Measurements from ENCODE around the gene CRYBB3. TPM values are rescaled to one million over a fixed set of nuclear protein-coding genes. Genes with fewer than 3 reads are reported as not detected.
A peak's percentile ranks its signal among the peaks of the same experiment; 100 is the strongest.
"Not testable (repeated sequence)": the region's sequence is repeated elsewhere in the genome, so short reads cannot be mapped to it uniquely, and the experiment has no call there.

CRYBB3 gene
- total RNA-seq, 1 experiment from 2014 or later: 0.67 TPM

DNA sequence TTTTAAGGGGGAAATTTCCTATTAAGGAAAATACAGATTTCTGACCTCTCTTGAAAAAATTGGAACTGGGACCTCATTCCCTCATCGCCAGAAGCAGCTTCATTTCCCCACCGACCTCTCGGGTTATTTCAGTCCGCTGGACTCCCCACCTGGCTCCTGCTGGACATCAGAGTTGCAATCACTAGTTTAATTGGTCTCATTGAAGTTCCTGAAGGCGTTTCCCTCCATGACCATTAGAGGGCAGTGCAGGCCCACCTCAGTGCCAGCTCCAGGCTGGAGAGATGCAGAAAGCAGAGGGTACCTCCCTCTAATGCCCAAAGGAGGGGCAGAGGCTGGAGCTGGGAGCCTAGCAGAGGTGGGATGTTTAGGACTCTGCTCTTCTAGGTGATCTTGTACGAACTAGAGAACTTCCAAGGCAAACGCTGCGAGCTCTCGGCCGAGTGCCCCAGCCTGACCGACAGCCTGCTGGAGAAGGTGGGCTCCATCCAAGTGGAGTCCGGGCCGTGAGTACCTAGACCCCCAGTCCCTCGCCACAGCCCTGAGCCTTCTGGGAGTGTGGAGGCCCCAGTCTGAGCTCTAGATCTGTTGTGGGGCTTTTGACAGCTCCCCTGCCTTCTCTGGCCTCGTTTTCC lies 2.7 kb downstream of the CRYBB3 start:
- H3K27ac ChIP-seq (ENCODE audit: low read length): no peak overlapping the region
- TF ChIP-seq, protein P1, sequence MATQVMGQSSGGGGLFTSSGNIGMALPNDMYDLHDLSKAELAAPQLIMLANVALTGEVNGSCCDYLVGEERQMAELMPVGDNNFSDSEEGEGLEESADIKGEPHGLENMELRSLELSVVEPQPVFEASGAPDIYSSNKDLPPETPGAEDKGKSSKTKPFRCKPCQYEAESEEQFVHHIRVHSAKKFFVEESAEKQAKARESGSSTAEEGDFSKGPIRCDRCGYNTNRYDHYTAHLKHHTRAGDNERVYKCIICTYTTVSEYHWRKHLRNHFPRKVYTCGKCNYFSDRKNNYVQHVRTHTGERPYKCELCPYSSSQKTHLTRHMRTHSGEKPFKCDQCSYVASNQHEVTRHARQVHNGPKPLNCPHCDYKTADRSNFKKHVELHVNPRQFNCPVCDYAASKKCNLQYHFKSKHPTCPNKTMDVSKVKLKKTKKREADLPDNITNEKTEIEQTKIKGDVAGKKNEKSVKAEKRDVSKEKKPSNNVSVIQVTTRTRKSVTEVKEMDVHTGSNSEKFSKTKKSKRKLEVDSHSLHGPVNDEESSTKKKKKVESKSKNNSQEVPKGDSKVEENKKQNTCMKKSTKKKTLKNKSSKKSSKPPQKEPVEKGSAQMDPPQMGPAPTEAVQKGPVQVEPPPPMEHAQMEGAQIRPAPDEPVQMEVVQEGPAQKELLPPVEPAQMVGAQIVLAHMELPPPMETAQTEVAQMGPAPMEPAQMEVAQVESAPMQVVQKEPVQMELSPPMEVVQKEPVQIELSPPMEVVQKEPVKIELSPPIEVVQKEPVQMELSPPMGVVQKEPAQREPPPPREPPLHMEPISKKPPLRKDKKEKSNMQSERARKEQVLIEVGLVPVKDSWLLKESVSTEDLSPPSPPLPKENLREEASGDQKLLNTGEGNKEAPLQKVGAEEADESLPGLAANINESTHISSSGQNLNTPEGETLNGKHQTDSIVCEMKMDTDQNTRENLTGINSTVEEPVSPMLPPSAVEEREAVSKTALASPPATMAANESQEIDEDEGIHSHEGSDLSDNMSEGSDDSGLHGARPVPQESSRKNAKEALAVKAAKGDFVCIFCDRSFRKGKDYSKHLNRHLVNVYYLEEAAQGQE (IDR thresholded peaks at IDR 0.05; ENCODE audit: insufficient read depth in 1 of 2, low read depth in 2 of 2, low read length in 1 of 2): no peak
- TF ChIP-seq, protein P2, sequence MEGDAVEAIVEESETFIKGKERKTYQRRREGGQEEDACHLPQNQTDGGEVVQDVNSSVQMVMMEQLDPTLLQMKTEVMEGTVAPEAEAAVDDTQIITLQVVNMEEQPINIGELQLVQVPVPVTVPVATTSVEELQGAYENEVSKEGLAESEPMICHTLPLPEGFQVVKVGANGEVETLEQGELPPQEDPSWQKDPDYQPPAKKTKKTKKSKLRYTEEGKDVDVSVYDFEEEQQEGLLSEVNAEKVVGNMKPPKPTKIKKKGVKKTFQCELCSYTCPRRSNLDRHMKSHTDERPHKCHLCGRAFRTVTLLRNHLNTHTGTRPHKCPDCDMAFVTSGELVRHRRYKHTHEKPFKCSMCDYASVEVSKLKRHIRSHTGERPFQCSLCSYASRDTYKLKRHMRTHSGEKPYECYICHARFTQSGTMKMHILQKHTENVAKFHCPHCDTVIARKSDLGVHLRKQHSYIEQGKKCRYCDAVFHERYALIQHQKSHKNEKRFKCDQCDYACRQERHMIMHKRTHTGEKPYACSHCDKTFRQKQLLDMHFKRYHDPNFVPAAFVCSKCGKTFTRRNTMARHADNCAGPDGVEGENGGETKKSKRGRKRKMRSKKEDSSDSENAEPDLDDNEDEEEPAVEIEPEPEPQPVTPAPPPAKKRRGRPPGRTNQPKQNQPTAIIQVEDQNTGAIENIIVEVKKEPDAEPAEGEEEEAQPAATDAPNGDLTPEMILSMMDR (IDR thresholded peaks at IDR 0.05): peak; percentile 91
- TF ChIP-seq TCF7L2 (IDR thresholded peaks at IDR 0.05; ENCODE audit: low read depth, low read length): no peak
- in situ Hi-C loops (cut with HindIII; ENCODE audit: low pct_unique_long_range_greater_than_20kb, low sequenced_read_pairs) (no loop called here), intact Hi-C loops (cut with micrococcal nuclease; ENCODE audit: unreplicated experiment) (no loop called here)
- ATAC-seq: peak; percentile 80
- ChIA-PET CTCF (interaction anchor here (0.6 to 1.3 kb wide), 4 partner anchors 14 to 543 kb away, joined by 3 read pairs; no protein-coding TSS in a partner anchor), POLR2A (interaction anchor here (0.6 kb wide), 1 partner anchor 9 kb away, joined by 3 read pairs; no protein-coding TSS in a partner anchor)
- DNase-seq (ENCODE audit: low read depth, low spot score): peak; percentile 45
- no TSS peak for BruUV-seq (replicated peaks)
- no peaks in the 10 kb centered on the region for H3K4me1 ChIP-seq (ENCODE audit: control insufficient read depth, insufficient read depth, low read length)
- H3K27me3 ChIP-seq (ENCODE audit: control insufficient read depth, insufficient read depth, low read length): no peaks in the 10 kb centered on the region
- no peak overlapping the region for H3K4me3 ChIP-seq (ENCODE audit: low read depth in 2 of 2, low read length in 2 of 2)
- 0 out of 2 replicates have a peak, but pooled peaks cover 3% of the 10 kb centered on the region for H3K36me3 ChIP-seq (ENCODE audit: control insufficient read depth, insufficient read depth, low read length)
- H3K9me3 ChIP-seq (ENCODE audit: control insufficient read depth, insufficient read depth, low read depth, low read length): no peaks in the 10 kb centered on the region

- no TSS peak for BruUV-seq (replicated peaks)
Observed at GRCh38 chr22:25203082-25203481, 3.4 kb downstream of the CRYBB3 start.

DNA sequence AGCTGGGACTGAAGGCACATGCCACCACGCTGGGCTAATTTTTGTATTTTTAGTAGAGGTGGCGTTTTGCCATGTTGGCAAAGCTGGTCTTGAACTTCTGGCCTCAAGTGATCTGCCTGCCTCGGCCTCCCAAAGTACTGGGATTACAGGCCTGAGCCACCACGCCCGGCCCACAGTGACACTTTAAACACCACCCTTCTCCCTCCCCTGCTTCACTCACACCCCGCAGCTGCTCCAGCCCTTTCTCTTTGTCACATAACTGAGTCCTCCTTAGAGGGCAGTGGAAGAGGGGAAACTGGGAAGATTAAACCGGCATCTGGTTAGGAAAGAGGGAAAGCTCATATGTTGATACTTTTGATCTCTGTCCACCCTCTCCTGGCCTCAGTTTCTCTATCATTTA lies 4.9 kb downstream of the CRYBB3 start:
- ATAC-seq; CTCF ChIA-PET; DNase-seq (ENCODE audit: low read depth, low spot score); intact Hi-C loops (cut with micrococcal nuclease; ENCODE audit: unreplicated experiment); BruUV-seq (replicated peaks); H3K4me1 ChIP-seq (ENCODE audit: control insufficient read depth, insufficient read depth, low read length); POLR2A ChIA-PET; H3K27ac ChIP-seq (ENCODE audit: low read length); H3K9me3 ChIP-seq (ENCODE audit: control insufficient read depth, insufficient read depth, low read depth, low read length); H3K4me3 ChIP-seq (ENCODE audit: low read depth in 2 of 2, low read length in 2 of 2); H3K36me3 ChIP-seq (ENCODE audit: control insufficient read depth, insufficient read depth, low read length); H3K27me3 ChIP-seq (ENCODE audit: control insufficient read depth, insufficient read depth, low read length); in situ Hi-C loops (cut with HindIII; ENCODE audit: low pct_unique_long_range_greater_than_20kb, low sequenced_read_pairs): not testable (repeated sequence)

More at GRCh38 chr22:25203082-25203481, 3.4 kb downstream of the CRYBB3 start:
- Histone ChIP-seq H3K9me3 (ENCODE audit: control insufficient read depth, insufficient read depth, low read depth, low read length) (no peaks in the 10 kb centered on the region), H3K27ac (ENCODE audit: low read length) (no peak overlapping the region), H3K4me3 (ENCODE audit: low read depth in 2 of 2, low read length in 2 of 2) (no peak overlapping the region), H3K36me3 (ENCODE audit: control insufficient read depth, insufficient read depth, low read length) (0 out of 2 replicates have a peak, but pooled peaks cover 3% of the 10 kb centered on the region), H3K4me1 (ENCODE audit: control insufficient read depth, insufficient read depth, low read length) (no peaks in the 10 kb centered on the region), H3K27me3 (ENCODE audit: control insufficient read depth, insufficient read depth, low read length) (no peaks in the 10 kb centered on the region)
- CTCF ChIA-PET: no interaction called here
- ATAC-seq (no peak), DNase-seq (ENCODE audit: low read depth, low spot score) (no peak)
- POLR2A ChIA-PET: interaction anchor here (0.6 kb wide), 1 partner anchor 9 kb away, joined by 3 read pairs; no protein-coding TSS in a partner anchor
- intact Hi-C loops (cut with micrococcal nuclease; ENCODE audit: unreplicated experiment): no loop called here
- TF ChIP-seq SIN3A (IDR thresholded peaks at IDR 0.05; ENCODE audit: borderline replicate concordance, insufficient read depth, low read depth, low read length) (no peak), TCF7L2 (IDR thresholded peaks at IDR 0.05; ENCODE audit: low read depth, low read length) (no peak), POLR2AphosphoS5 (IDR thresholded peaks at IDR 0.05; ENCODE audit: low read depth, low read length) (no peak)
- TF ChIP-seq, protein P1 (IDR thresholded peaks at IDR 0.05; ENCODE audit: insufficient read depth in 1 of 2, low read depth in 2 of 2, low read length in 1 of 2): no peak
- TF ChIP-seq, protein P2 (IDR thresholded peaks at IDR 0.05): no peak
- in situ Hi-C loops (cut with HindIII; ENCODE audit: low pct_unique_long_range_greater_than_20kb, low sequenced_read_pairs): no loop called here

All from Panc1 (cell line).